HEK293 (cell line): ENCODE measurements around the gene SLC46A1.
A peak's percentile ranks its signal among the peaks of the same experiment; 100 is the strongest.

Experiments used
- CTCF ChIA-PET: fragments of 350-600 bp; formaldehyde crosslinking; extraction: SDS; loops from one replicate; lab custom pipeline; 2021; ENCODE audit warnings: antibody characterized with exemption; lab: Yijun Ruan, JAX
- POLR2A ChIA-PET: fragments of 300-600 bp; formaldehyde crosslinking; extraction: SDS; loops from one replicate; lab custom pipeline; 2020; ENCODE audit warnings: antibody characterized with exemption, inconsistent platforms; lab: Yijun Ruan, JAX
- H3K27ac ChIP-seq: fragments of 200-500 bp; sonication (Bioruptor generic); 2 replicates; pipeline ENCODE4 v1.5.1; 2014; ENCODE audit warnings: low read depth, low read length, control low read depth, inconsistent platforms; ENCODE audit errors: extremely low read depth
- H3K36me3 ChIP-seq, 2 experiments: fragments of 200-500 bp in 1 of 2; sonication (Bioruptor generic) in 1 of 2; 1 replicate in 1 of 2; 2 replicates in 1 of 2; pipeline ENCODE4 v1.5.1; 2014 to 2017; ENCODE audit warnings: inconsistent platforms in 2 of 2, low read length in 2 of 2; ENCODE audit not compliant: control insufficient read depth in 2 of 2, insufficient read depth in 1 of 2
- H3K4me1 ChIP-seq: fragments of 200-500 bp; sonication (Bioruptor generic); 2 replicates; pipeline ENCODE4 v1.5.1; 2014; ENCODE audit warnings: mild to moderate bottlenecking, low read length, inconsistent platforms; ENCODE audit not compliant: control insufficient read depth, insufficient read depth
- H3K4me3 ChIP-seq: 2 replicates; pipeline ENCODE4 v1.5.1; 2011; ENCODE audit warnings: low read depth, mild to moderate bottlenecking, control low read depth, low read length, moderate library complexity
- H3K9me3 ChIP-seq: fragments of 200-500 bp; sonication (Bioruptor generic); 2 replicates; pipeline ENCODE4 v1.5.1; 2014; ENCODE audit warnings: low read depth, low read length, inconsistent platforms; ENCODE audit not compliant: control insufficient read depth, insufficient read depth
- EGR2 ChIP-seq: fragments of 450-650 bp; formaldehyde crosslinking; IDR thresholded peaks from 2 replicates; pipeline ENCODE4 v1.5.1; 2016; ENCODE audit warnings: low read depth, missing biosample characterization, missing genetic modification characterization
- HOXA7 ChIP-seq: sonication (generic); formaldehyde crosslinking; IDR thresholded peaks from 2 replicates; pipeline ENCODE4 v1.8.1; 2022; ENCODE audit warnings: missing genetic modification reagents, borderline replicate concordance
- PRDM6 ChIP-seq: fragments of 450-650 bp; formaldehyde crosslinking; IDR thresholded peaks from 2 replicates; pipeline ENCODE4 v1.5.1; 2017; ENCODE audit warnings: missing biosample characterization, missing genetic modification characterization
- SP3 ChIP-seq: fragments of 450-650 bp; formaldehyde crosslinking; IDR thresholded peaks from 2 replicates; pipeline ENCODE4 v1.5.1; 2016; ENCODE audit warnings: missing biosample characterization, missing genetic modification characterization
- ZBTB8A ChIP-seq: fragments of 450-650 bp; formaldehyde crosslinking; IDR thresholded peaks from 2 replicates; pipeline ENCODE4 v1.5.1; 2016; ENCODE audit warnings: missing biosample characterization, missing genetic modification characterization
- ZNF184 ChIP-seq: fragments of 450-650 bp; IDR thresholded peaks from 2 replicates; pipeline ENCODE4 v1.5.1; 2018; ENCODE audit warnings: missing biosample characterization, mild to moderate bottlenecking, missing genetic modification characterization
- ZNF214 ChIP-seq: fragments of 450-650 bp; formaldehyde crosslinking; IDR thresholded peaks from 2 replicates; pipeline ENCODE4 v1.5.1; 2017; ENCODE audit warnings: missing biosample characterization, mild to moderate bottlenecking, missing genetic modification characterization, borderline replicate concordance
- ZNF37A ChIP-seq: fragments of 450-650 bp; IDR thresholded peaks from 2 replicates; pipeline ENCODE4 v1.5.1; 2018; ENCODE audit warnings: missing biosample characterization, missing genetic modification characterization
- ZNF529 ChIP-seq: fragments of 450-650 bp; formaldehyde crosslinking; IDR thresholded peaks from 2 replicates; pipeline ENCODE4 v1.5.1; 2017; ENCODE audit warnings: missing genetic modification characterization, missing biosample characterization; ENCODE audit not compliant: insufficient replicate concordance
- ZNF645 ChIP-seq: fragments of 450-650 bp; formaldehyde crosslinking; IDR thresholded peaks from 2 replicates; pipeline ENCODE4; 2016; ENCODE audit warnings: missing biosample characterization, missing genetic modification characterization
- ZNF768 ChIP-seq: fragments of 450-650 bp; formaldehyde crosslinking; IDR thresholded peaks from 2 replicates; pipeline ENCODE4 v1.5.1; 2018; ENCODE audit warnings: missing biosample characterization, mild to moderate bottlenecking, missing genetic modification characterization
- TF ChIP-seq, protein P1 (sequence below): sonication (generic); formaldehyde crosslinking; IDR thresholded peaks from 2 replicates; pipeline ENCODE4 v1.8.1; 2022; ENCODE audit warnings: mild to moderate bottlenecking, moderate library complexity, missing genetic modification reagents
- TF ChIP-seq, protein P2 (sequence below): fragments of 450-650 bp; formaldehyde crosslinking; IDR thresholded peaks from 2 replicates; pipeline ENCODE4 v1.5.1; 2016; ENCODE audit warnings: missing biosample characterization, missing genetic modification characterization
- TF ChIP-seq, protein P3 (sequence below): fragments of 450-650 bp; formaldehyde crosslinking; IDR thresholded peaks from 2 replicates; pipeline ENCODE4 v1.5.1; 2016; ENCODE audit warnings: missing biosample characterization, missing genetic modification characterization

SLC46A1 gene

DNA sequence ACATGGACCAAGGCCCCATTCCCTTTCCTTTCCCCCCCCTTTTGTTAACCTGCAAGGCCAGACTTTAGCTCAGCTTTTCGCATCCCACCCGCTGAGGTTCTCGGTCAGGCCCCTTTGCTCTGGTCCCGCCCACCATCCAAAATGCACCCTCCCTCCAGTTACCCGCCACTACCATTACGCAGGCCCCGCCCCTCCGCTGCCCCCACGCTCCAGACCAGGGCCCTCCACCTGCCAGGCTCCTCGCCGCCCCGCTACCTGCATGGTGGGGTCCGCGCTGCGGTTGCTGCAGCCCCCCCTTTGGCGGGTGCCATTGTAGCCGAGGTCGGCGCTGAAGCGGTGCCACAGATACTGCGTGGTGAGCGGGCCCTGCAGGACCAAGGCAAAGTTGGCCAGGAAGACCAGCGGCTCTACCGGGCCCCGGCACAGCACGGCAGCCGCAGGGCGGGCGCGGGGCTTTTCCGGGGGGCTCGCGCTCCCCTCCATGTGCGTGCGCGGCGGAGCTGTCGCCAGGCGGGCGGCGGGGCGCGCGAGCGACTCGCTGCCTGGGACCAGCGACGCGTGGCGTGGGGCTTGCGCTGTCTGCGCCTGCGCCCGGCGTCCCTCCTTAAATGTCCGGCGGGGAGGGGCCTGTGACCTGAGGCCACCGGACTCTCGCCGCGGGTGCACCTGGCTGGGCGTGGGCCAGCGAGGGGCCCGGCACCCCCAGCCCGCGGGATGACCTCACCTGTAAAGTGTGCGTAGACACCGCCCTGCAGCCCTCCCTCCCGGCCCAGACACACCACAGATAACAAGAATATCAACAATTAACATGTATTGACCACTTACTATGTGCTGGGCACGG lies at the start of gene SLC46A1 (continued):
- TF ChIP-seq ZNF645 = no peak
- peak; percentile 27; the same call in 1 of the 2 replicates for TF ChIP-seq ZBTB8A (tag by site-specific recombination)
- no peak for TF ChIP-seq ZNF37A (tag by site-specific recombination)
- TF ChIP-seq, protein P1, sequence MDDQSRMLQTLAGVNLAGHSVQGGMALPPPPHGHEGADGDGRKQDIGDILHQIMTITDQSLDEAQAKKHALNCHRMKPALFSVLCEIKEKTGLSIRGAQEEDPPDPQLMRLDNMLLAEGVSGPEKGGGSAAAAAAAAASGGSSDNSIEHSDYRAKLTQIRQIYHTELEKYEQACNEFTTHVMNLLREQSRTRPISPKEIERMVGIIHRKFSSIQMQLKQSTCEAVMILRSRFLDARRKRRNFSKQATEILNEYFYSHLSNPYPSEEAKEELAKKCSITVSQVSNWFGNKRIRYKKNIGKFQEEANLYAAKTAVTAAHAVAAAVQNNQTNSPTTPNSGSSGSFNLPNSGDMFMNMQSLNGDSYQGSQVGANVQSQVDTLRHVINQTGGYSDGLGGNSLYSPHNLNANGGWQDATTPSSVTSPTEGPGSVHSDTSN (CRISPR knock-in tag) = 0 out of 2 replicates have a peak, but pooled peaks have one; percentile 21
- TF ChIP-seq, protein P2, sequence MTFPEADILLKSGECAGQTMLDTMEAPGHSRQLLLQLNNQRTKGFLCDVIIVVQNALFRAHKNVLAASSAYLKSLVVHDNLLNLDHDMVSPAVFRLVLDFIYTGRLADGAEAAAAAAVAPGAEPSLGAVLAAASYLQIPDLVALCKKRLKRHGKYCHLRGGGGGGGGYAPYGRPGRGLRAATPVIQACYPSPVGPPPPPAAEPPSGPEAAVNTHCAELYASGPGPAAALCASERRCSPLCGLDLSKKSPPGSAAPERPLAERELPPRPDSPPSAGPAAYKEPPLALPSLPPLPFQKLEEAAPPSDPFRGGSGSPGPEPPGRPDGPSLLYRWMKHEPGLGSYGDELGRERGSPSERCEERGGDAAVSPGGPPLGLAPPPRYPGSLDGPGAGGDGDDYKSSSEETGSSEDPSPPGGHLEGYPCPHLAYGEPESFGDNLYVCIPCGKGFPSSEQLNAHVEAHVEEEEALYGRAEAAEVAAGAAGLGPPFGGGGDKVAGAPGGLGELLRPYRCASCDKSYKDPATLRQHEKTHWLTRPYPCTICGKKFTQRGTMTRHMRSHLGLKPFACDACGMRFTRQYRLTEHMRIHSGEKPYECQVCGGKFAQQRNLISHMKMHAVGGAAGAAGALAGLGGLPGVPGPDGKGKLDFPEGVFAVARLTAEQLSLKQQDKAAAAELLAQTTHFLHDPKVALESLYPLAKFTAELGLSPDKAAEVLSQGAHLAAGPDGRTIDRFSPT (tag by site-specific recombination) = peak; percentile 89
- no peak for TF ChIP-seq ZNF768
- no peak for TF ChIP-seq PRDM6 (tag by site-specific recombination)

DNA sequence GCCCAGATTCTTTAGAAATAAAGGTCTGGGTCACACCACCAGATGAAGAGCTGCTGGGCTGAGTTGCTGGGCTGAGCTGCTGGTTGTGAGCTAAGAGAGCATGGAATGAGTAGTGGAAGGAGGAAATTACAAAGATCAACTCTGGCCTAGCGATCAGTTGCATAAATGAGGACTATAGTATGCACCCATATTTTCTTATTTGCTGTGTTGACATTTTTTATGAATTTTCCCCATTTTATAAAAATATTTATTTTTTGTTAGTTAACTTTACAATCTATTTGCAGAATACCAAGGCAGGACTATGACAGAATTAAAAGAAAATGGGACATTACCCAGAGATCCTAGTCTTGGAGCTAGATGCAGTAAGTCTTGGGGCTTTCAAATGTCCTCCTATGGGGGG lies 43.8 kb upstream of the SLC46A1 start:
- no peaks in the 10 kb centered on the region for H3K4me1 ChIP-seq
- no peak overlapping the region for H3K27ac ChIP-seq
- CTCF ChIA-PET = interaction anchor here (0.9 to 1.2 kb wide), 3 partner anchors 12 to 91 kb away, joined by 3 to 4 read pairs (median 4); no protein-coding TSS in a partner anchor
- POLR2A ChIA-PET = interaction anchor here (0.6 to 0.7 kb wide), 2 partner anchors 10 to 27 kb away, joined by 3 to 9 read pairs; no protein-coding TSS in a partner anchor
- no peaks in the 10 kb centered on the region for H3K36me3 ChIP-seq
- H3K4me3 ChIP-seq = no peak overlapping the region
- no peak for TF ChIP-seq HOXA7 (CRISPR knock-in tag)
- no peak for TF ChIP-seq ZNF214
- no peak for TF ChIP-seq ZNF529
- no peak for TF ChIP-seq SP3 (tag by site-specific recombination)
- no peak for TF ChIP-seq ZNF184 (tag by site-specific recombination)
- TF ChIP-seq, protein P3, sequence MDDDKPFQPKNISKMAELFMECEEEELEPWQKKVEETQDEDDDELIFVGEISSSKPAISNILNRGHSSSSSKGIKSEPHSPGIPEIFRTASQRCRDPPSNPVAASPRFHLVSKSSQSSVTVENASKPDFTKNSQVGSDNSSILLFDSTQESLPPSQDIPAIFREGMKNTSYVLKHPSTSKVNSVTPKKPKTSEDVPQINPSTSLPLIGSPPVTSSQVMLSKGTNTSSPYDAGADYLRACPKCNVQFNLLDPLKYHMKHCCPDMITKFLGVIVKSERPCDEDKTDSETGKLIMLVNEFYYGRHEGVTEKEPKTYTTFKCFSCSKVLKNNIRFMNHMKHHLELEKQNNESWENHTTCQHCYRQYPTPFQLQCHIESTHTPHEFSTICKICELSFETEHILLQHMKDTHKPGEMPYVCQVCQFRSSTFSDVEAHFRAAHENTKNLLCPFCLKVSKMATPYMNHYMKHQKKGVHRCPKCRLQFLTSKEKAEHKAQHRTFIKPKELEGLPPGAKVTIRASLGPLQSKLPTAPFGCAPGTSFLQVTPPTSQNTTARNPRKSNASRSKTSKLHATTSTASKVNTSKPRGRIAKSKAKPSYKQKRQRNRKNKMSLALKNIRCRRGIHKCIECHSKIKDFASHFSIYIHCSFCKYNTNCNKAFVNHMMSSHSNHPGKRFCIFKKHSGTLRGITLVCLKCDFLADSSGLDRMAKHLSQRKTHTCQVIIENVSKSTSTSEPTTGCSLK (tag by site-specific recombination) = no peak
- TF ChIP-seq EGR2 = no peak
- TF ChIP-seq ZNF645 = no peak
- no peak for TF ChIP-seq PRDM6 (tag by site-specific recombination)
- TF ChIP-seq, all 188 proteins: peak for 0
- H3K9me3 ChIP-seq = no peaks in the 10 kb centered on the region
